GM19372 (cell line): Measurements from ENCODE around the gene ADGRD1.

Experiments
- ATAC-seq: cut with Tn5 transposase; IDR thresholded peaks from one replicate; pipeline ENCODE4 v1.9.1; 2021; ENCODE audit warnings: mild to moderate bottlenecking, low read depth, moderate library complexity; ENCODE audit not compliant: unreplicated experiment

The ADGRD1 gene

DNA sequence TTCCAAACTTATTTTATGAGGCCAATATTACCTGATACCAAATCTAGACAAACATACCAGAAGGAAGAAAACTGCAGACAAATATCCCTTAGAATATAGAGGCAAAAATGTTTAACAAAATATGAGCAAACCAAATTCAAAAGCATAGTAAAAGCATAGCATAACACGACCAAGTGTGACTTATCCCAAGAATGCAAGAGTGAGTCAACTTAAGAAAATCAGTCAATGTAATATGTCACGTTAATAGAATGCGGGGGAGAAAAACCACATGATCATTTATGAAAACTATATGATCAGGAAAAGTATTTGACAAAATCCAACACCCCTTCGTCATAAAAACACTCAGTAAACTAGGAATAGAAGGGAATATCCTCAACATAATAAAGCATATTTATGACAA, 217.3 kb downstream of the ADGRD1 start:
- no peak for ATAC-seq

DNA sequence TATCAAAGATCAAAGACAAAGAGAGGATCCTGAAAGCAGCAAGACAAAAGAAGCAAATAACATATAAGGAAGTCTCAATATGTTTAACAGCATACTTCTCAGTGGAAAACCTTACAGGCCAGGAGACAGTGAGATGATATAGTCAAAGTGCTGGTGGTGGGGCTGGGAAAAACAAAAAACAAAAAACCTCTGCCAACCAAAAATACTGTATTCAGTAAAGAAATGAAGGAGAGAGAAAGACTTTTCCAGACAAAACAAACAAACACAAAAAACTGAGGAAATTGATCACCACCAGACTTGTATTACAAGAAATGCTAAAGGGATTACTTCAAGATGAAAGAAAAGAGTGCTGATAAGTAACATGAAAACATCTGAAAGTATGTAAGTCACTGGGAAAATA, 221.2 kb downstream of the ADGRD1 start:
- no peak for ATAC-seq

- no peak for ATAC-seq
Measured at GRCh38 chr12:131176266-131176665, 222.6 kb downstream of the ADGRD1 start.

DNA sequence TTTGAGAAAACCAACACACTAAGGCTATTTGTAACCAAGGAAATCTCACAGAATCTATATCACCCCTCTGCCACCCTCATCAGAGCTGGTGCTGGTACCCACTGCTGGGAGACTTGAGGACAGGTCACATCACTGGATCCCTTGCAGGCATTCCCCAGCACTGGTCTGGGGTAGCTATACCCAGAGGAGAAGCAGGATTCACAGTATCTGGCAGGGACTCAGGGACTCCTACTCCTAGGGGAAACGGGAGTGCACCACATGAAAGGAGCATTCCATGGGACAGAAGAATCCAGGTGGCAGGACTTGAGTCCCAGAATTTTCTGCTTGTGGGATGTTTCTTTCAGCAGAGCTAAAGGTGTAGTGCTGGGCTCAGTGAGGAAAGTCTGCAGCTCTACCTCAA, 223.2 kb downstream of the ADGRD1 start:
- no peak for ATAC-seq

- no peak for ATAC-seq
Measured at GRCh38 chr12:131177599-131177998, 223.9 kb downstream of the ADGRD1 start.

DNA sequence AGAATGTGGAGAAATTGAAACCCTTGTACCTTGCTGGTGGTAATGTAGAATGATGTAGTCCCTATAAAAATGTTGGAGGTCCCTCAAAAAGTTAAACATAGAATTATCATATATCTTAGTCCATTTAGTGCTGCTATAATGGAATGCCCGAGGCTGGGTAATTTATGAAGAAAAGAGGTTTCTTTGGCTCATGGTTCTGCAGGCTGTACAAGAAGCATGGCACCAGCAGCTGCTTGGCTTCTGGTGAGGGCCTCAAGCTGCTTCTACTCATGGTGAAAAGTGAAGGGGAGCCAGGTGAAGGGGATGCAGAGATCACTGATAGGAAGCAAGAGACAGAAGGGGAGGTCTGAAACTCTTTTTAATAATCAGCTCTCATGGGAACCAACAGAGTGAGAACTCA, 233.9 kb downstream of the ADGRD1 start:
- no peak for ATAC-seq

GRCh38 chr12:131188131-131189050, 234.7 kb downstream of the ADGRD1 start:
- no peak for ATAC-seq

- ATAC-seq, result no peak
Measured at GRCh38 chr12:131189781-131190180, 236.1 kb downstream of the ADGRD1 start.

GRCh38 chr12:131190965-131191364, 237.3 kb downstream of the ADGRD1 start:
- no peak for ATAC-seq
